ENCODE measurements around the gene LTF. TPM values are rescaled to one million over a fixed set of nuclear protein-coding genes. Genes with fewer than 3 reads are reported as not detected.

LTF gene
- total and polyA plus RNA-seq, 9 of the 15 experiments (the other 6 are each of a cell fraction or from before 2014, with no cell fraction given) = 0.07 TPM; not detected in 8

DNA sequence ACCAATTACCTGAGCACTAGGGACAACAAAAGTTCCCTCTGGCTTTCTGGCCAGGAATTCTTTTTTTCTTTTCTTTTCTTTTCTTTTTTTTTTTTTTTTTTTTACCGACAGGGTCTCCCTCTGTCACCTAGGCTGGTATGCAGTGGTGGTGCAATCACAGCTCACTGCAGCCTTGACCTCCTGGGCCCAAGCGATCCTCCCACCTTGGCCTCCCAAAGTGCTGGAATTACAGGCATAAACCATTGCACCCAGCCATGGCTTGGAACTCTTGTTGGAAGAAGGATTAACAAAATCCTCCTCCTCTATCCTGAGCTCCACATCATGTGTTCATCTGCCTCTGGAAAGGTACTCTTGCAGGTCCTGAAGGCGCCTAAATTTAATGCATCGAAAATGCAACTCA lies 2.9 kb upstream of the LTF start:
- H3K36me3 ChIP-seq (ENCODE audit: control insufficient read depth, insufficient read depth, low read length) = no peaks in the 10 kb centered on the region
- H3K27ac ChIP-seq (ENCODE audit: extremely low read depth, low read depth, low read length) = no peak overlapping the region
- intact Hi-C loops (cut with micrococcal nuclease) = no loop called here

DNA sequence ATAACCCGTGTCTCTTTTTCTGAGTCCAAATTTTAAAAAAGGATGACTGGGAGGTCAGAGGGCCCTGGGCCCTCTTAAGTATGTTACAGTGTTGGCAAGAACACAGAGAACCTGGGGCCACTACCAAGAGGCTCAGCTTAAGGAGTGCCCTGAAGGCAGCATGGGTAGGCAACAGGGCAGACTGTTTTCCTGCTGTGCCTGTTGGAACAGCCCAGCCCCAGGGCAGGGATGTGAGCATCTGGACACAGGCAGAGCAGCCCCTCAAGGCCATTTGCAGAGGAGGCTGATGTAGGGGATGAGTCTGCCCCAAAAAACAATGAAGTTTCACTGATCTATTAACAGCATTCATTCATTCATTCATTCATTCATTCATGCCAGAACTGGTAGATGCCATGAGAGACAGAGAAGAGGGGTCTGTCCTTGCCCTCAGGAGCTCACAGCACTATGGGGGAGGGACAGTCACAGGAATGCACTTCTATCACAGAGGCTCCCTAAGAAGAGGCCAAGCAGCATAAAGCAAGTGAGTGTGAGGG lies 2.2 kb upstream of the LTF start:
- intact Hi-C loops (cut with micrococcal nuclease) (no loop called here), in situ Hi-C loops (cut with MboI) (no loop called here)
- Histone ChIP-seq H3K4me1 (replicated peaks in 1 of 2; ENCODE audit: control insufficient read depth in 2 of 2, insufficient read depth in 2 of 2, low read length in 2 of 2) (peaks cover 0 to 6% of the 10 kb centered on the region in 2 experiments; a peak in 1 of 5 replicates), H3K79me2 (ENCODE audit: control insufficient read depth, insufficient read depth, low read length) (no peaks in the 10 kb centered on the region), H3K27me3 (ENCODE audit: control insufficient read depth in 2 of 2, insufficient read depth in 2 of 2, low read length in 2 of 2) (peaks cover 29 to 82% of the 10 kb centered on the region in 2 experiments), H4K20me1 (replicated peaks; ENCODE audit: control insufficient read depth, insufficient read depth, low read length) (no peaks in the 10 kb centered on the region), H3K36me3 (ENCODE audit: control insufficient read depth, insufficient read depth, low read length) (no peaks in the 10 kb centered on the region), H3K9ac (ENCODE audit: insufficient read depth in 1 of 2, low read depth in 2 of 2, low read length in 2 of 2) (no peak overlapping the region), H3K4me2 (ENCODE audit: insufficient read depth, low read length) (no peak overlapping the region), H3K9me1 (ENCODE audit: control insufficient read depth, insufficient read depth, low read length) (no peaks in the 10 kb centered on the region), H2AFZ (ENCODE audit: low read depth, low read length) (no peak overlapping the region), H3K4me3 (no peak overlapping the region), H3K27ac (ENCODE audit: extremely low read depth, low read depth, low read length) (no peak overlapping the region), H3K9me3 (replicated peaks; ENCODE audit: control insufficient read depth, insufficient read depth, low read depth, low read length) (no peaks in the 10 kb centered on the region)
- POLR2A ChIA-PET = interaction anchor here (0.6 to 0.8 kb wide), 2 partner anchors 11 to 22 kb away, joined by 3 to 4 read pairs; no protein-coding TSS in a partner anchor
- DNase-seq (ENCODE audit: extremely low read depth in 1 of 4, low spot score in 3 of 4) (no peak), FAIRE-seq (no peak), ATAC-seq (no peak)
- no TSS peak for BruUV-seq (replicated peaks)
- 0% methylated on average over 1 of the region's 1 CpG for WGBS (ENCODE audit: insufficient coverage, low coverage, missing lambda C conversion rate)
- CTCF ChIA-PET (ENCODE audit: low intra/inter-chr PET ratio) = no interaction called here
- TF ChIP-seq ZNF24 (IDR thresholded peaks at IDR 0.05) (peak; percentile 86), PHF8 (IDR thresholded peaks at IDR 0.05; ENCODE audit: borderline replicate concordance, low read length) (no peak)
- TF ChIP-seq, protein P1, sequence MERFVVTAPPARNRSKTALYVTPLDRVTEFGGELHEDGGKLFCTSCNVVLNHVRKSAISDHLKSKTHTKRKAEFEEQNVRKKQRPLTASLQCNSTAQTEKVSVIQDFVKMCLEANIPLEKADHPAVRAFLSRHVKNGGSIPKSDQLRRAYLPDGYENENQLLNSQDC (CRISPR knock-in tag; IDR thresholded peaks at IDR 0.05) = no peak

More for the DNA sequence above, 2.9 kb upstream of the LTF start:
- in situ Hi-C loops (cut with MboI) = no loop called here
- H3K4me1 ChIP-seq (replicated peaks in 1 of 2; ENCODE audit: control insufficient read depth in 2 of 2, insufficient read depth in 2 of 2, low read length in 2 of 2) = peaks cover 0 to 6% of the 10 kb centered on the region in 2 experiments; a peak in 1 of 5 replicates
- 0% methylated on average over 3 of the region's 4 CpGs for WGBS (ENCODE audit: insufficient coverage, low coverage, missing lambda C conversion rate)
- H3K9me3 ChIP-seq (replicated peaks; ENCODE audit: control insufficient read depth, insufficient read depth, low read depth, low read length) = no peaks in the 10 kb centered on the region
- H3K27me3 ChIP-seq (ENCODE audit: control insufficient read depth in 2 of 2, insufficient read depth in 2 of 2, low read length in 2 of 2) = peaks cover 27 to 84% of the 10 kb centered on the region in 2 experiments
- H3K4me2 ChIP-seq (ENCODE audit: insufficient read depth, low read length) = no peak overlapping the region
- BruUV-seq (replicated peaks) = no TSS peak
- FAIRE-seq (no peak), ATAC-seq (no peak), DNase-seq (ENCODE audit: extremely low read depth in 1 of 4, low spot score in 3 of 4) (no peak)
- no peaks in the 10 kb centered on the region for H3K9me1 ChIP-seq (ENCODE audit: control insufficient read depth, insufficient read depth, low read length)
- no peak for TF ChIP-seq CHCHD3 (CRISPR knock-in tag; IDR thresholded peaks at IDR 0.05)
- H3K4me3 ChIP-seq = no peak overlapping the region
- H3K9ac ChIP-seq (ENCODE audit: insufficient read depth in 1 of 2, low read depth in 2 of 2, low read length in 2 of 2) = no peak overlapping the region
- CTCF ChIA-PET (ENCODE audit: low intra/inter-chr PET ratio) = no interaction called here
- H3K79me2 ChIP-seq (ENCODE audit: control insufficient read depth, insufficient read depth, low read length) = no peaks in the 10 kb centered on the region
- POLR2A ChIA-PET = interaction anchor here (0.6 kb wide), 1 partner anchor 173 kb away, joined by 3 read pairs; no protein-coding TSS in a partner anchor
- H2AFZ ChIP-seq (ENCODE audit: low read depth, low read length) = no peak overlapping the region
- no peaks in the 10 kb centered on the region for H4K20me1 ChIP-seq (replicated peaks; ENCODE audit: control insufficient read depth, insufficient read depth, low read length)

All from K562 (cell line).